GM12865 (cell line): ENCODE measurements around the gene GPX8.

Experiments
- DNase-seq: peaks from one replicate; pipeline ENCODE4 v3.0.0; 2010; ENCODE audit warnings: low read depth
- H3K4me3 ChIP-seq: 2 replicates; pipeline ENCODE4 v1.5.1; 2011; ENCODE audit warnings: mild to moderate bottlenecking, low read depth, low read length, control low read depth
- CTCF ChIP-seq: IDR thresholded peaks from 2 replicates; pipeline ENCODE4 v1.5.1; 2011; ENCODE audit warnings: low read length, control low read depth, low read depth, inconsistent platforms; ENCODE audit not compliant: insufficient read depth; ENCODE audit errors: missing control alignments

The GPX8 gene

DNA sequence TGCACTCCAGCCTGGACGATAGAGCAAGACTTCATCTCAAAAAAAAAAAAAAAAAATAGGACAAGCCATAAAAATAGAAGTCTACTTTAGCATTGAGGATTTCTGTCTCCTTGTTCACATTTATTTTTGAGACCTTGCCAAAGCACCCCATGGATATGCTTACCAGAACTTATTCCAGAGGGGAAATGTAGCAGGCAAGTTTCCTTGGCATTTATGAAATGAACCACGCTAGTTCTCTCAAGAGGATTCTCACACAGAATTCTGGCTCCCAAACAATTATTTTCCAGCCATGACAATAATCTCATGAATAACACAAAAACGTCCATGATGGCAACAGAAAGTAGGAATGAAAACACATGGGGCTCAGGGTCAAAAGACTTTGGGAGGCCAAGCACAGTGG, 23.4 kb upstream of the GPX8 start:
- no peak for DNase-seq
- H3K4me3 ChIP-seq, result no peak overlapping the region
- no peak for TF ChIP-seq CTCF

GRCh38 chr5:55140908-55141665, 18.9 kb upstream of the GPX8 start:
- TF ChIP-seq CTCF, result no peak
- no peak for DNase-seq
- H3K4me3 ChIP-seq, result no peak overlapping the region

- no peak overlapping the region for H3K4me3 ChIP-seq
- TF ChIP-seq CTCF, result no peak
- no peak for DNase-seq
Measured at GRCh38 chr5:55141945-55142690, 17.9 kb upstream of the GPX8 start.

DNA sequence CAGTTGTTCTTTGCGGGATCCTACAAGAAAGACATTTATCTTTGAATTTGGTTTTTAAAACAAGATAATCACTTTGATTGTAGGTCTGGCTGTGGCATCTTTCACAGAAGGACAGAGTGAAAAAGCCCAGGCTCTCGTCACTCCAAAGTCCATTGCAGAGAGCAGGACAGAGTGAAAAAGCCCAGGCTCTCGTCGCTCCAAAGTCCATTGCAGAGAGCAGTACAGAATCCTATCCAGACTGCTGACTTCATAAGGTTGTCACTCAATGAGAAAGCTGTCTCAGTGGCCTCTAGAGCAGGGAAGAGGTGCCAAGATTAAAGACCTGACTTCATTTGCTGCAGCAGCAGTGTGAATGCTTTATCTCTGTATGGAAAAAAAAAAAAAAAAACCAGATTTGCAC, 16.3 kb upstream of the GPX8 start:
- no peak for DNase-seq
- no peak for TF ChIP-seq CTCF
- no peak overlapping the region for H3K4me3 ChIP-seq

DNA sequence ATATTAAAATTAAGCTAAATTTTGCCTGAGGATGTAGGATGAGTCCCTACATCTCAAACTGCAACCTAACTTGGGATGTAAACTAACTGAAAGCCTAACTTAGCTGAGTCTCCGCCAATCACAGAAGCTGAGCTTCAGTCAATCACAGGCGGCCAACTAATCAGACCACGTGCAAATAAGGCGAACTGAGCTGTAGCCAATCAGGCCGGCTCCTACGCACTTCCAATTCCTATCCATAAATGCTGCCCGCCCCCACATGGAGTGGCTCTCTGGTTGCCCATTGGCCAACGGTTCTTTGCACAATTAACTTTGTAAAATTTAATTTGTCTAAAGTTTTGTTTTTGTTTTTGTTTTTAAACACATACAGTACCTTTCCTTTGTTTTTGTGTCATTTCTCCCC, 13.9 kb upstream of the GPX8 start:
- no peak for TF ChIP-seq CTCF
- no peak overlapping the region for H3K4me3 ChIP-seq
- DNase-seq, result no peak

DNA sequence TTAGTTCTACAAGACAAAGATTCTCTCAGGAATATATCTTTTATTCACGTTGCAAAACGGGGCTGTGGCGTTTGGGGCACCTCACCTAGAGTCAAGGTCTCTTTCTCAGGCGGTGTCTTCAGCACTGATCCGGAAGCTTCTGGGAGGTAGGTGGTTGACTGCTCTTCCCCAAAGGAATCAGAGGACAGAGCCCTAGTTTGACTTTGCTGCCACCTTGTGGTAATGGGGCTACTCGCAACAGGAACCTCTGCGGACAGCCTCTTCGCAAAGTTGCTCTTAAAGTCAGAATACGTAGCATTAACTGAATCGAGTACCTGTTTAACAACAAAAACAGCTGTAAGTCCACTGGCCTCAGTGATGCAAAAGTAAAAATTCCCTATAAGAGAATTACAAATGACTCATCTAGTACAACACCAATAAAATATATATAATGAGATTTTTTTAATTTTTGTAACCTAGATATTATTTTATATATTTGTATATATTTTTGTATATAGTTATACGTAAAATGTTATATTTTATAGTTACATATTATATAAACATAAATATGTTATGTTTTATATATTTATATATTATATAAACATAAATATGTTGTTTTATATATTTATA, 13.3 kb upstream of the GPX8 start:
- H3K4me3 ChIP-seq, result no peak overlapping the region
- peak; percentile 79 for DNase-seq
- TF ChIP-seq CTCF, result peak; percentile 92
